ENCODE results near the gene ERBB2. TPM values are rescaled to one million over a fixed set of nuclear protein-coding genes. Genes with fewer than 3 reads are reported as not detected.
A peak's percentile ranks its signal among the peaks of the same experiment; 100 is the strongest.

Gene ERBB2
- total RNA-seq (2012; rRNA removed) (26.1 and 28.7 TPM in 2 replicates), polyA plus RNA-seq (2012; rRNA removed) (33.3 and 34.6 TPM in 2 replicates), Bru-seq, nascent RNA (percentile 60 among the genes with signal in this experiment), BruChase-seq, experiment 1, labeled RNA remaining after a 6-hour chase (percentile 72 among the genes with signal in this experiment), BruChase-seq, experiment 2, labeled RNA remaining after a 2-hour chase (percentile 66 among the genes with signal in this experiment)
- polyA plus RNA-seq (2012; cell fraction: cytosol; rRNA removed): 26.4 and 33.2 TPM in 2 replicates
- 34.2 and 69.9 TPM in 2 replicates for polyA plus RNA-seq (2012; cell fraction: nucleus; rRNA removed; ENCODE audit: low replicate concordance)
- long read RNA-seq, full-length matches to known transcripts: 9 of 37 reads
- long read RNA-seq, partial matches to known transcripts: 26 of 37 reads
- long read RNA-seq, other reads (novel, unspliced or antisense): 2 of 37 reads

DNA sequence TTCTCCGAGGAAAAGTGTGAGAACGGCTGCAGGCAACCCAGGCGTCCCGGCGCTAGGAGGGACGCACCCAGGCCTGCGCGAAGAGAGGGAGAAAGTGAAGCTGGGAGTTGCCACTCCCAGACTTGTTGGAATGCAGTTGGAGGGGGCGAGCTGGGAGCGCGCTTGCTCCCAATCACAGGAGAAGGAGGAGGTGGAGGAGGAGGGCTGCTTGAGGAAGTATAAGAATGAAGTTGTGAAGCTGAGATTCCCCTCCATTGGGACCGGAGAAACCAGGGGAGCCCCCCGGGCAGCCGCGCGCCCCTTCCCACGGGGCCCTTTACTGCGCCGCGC is at the start of gene ERBB2:
Gene ERBB2 (plus strand): TSS at position 247 of the 330 bp plus-strand sequence. CDS start 175 bp downstream, outside the sequence.
- Histone ChIP-seq H3K14ac (replicated peaks; ENCODE audit: low read depth, low read length) (peak within 1 kb of the TSS; percentile 68), H2BK15ac (ENCODE audit: low read depth, low read length) (no peak within 1 kb of the TSS), H4K20me1 (ENCODE audit: insufficient read depth, low read length) (peaks cover 35% of the 10 kb centered on the region), H3K4me3 (ENCODE audit: insufficient read depth, low read depth, low read length) (peak within 1 kb of the TSS; percentile 90), H2AFZ (replicated peaks; ENCODE audit: low read length, poor library complexity) (peak within 1 kb of the TSS; percentile 89), H3K4ac (ENCODE audit: low read depth, low read length) (peak within 1 kb of the TSS; percentile 83), H3K9me1 (ENCODE audit: insufficient read depth, low read length) (peaks cover 24% of the 10 kb centered on the region), H2BK120ac (ENCODE audit: low read depth, low read length) (no peak within 1 kb of the TSS; the same call in 1 of the 2 replicates), H3K23ac (ENCODE audit: low read depth, low read length) (peak within 1 kb of the TSS; percentile 96), H3K9ac (ENCODE audit: low read depth, low read length) (peak within 1 kb of the TSS; percentile 87), H3K18ac (ENCODE audit: low read depth, low read length) (peak within 1 kb of the TSS; percentile 70), H3K27ac (ENCODE audit: insufficient read depth, low read length) (peak within 1 kb of the TSS; percentile 46; the same call in 1 of the 2 replicates), H3K36me3 (ENCODE audit: control insufficient read depth, insufficient read depth, low read length) (no peaks in the 10 kb centered on the region), H3K4me1 (ENCODE audit: control insufficient read depth, insufficient read depth, low read length) (peaks cover 18% of the 10 kb centered on the region), H4K5ac (ENCODE audit: low read depth, low read length) (peak within 1 kb of the TSS; percentile 91), H3K27me3 (ENCODE audit: control insufficient read depth, insufficient read depth, low read length) (no peaks in the 10 kb centered on the region), H3K4me2 (ENCODE audit: low read depth, low read length) (peak within 1 kb of the TSS; percentile 99), H3K79me1 (ENCODE audit: low read depth in 1 of 2, low read length in 2 of 2) (peaks cover 0 to 49% of the 10 kb centered on the region in 2 experiments; a peak in 3 of 4 replicates), H2AK5ac (ENCODE audit: low read depth, low read length) (peak within 1 kb of the TSS; percentile 62), H2AK9ac (replicated peaks; ENCODE audit: low read depth, low read length, poor library complexity) (peak within 1 kb of the TSS; percentile 94), H2BK20ac (ENCODE audit: low read depth, low read length) (no peak within 1 kb of the TSS), H4K8ac (ENCODE audit: low read depth in 2 of 2, low read length in 2 of 2) (peak within 1 kb of the TSS; percentile 86 to 88), H3K9me3 (ENCODE audit: control insufficient read depth, insufficient read depth, low read length) (no peaks in the 10 kb centered on the region), H2BK5ac (ENCODE audit: low read depth, low read length, poor library complexity, severe bottlenecking) (peak within 1 kb of the TSS; percentile 30), H4K91ac (ENCODE audit: insufficient read depth, low read depth, low read length) (peak within 1 kb of the TSS; percentile 46), H3K56ac (ENCODE audit: extremely low read depth, insufficient read depth, low read length) (peak within 1 kb of the TSS; percentile 19; the same call in 1 of the 2 replicates)
- intact Hi-C loops (cut with micrococcal nuclease): no loop called here
- peak; percentile 99 for TF ChIP-seq MAZ (IDR thresholded peaks at IDR 0.05; ENCODE audit: borderline replicate concordance, low read depth, low read length)
- TF ChIP-seq, protein P1, sequence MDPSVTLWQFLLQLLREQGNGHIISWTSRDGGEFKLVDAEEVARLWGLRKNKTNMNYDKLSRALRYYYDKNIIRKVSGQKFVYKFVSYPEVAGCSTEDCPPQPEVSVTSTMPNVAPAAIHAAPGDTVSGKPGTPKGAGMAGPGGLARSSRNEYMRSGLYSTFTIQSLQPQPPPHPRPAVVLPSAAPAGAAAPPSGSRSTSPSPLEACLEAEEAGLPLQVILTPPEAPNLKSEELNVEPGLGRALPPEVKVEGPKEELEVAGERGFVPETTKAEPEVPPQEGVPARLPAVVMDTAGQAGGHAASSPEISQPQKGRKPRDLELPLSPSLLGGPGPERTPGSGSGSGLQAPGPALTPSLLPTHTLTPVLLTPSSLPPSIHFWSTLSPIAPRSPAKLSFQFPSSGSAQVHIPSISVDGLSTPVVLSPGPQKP (IDR thresholded peaks at IDR 0.05; ENCODE audit: borderline replicate concordance, low read depth, low read length): no peak
- in situ Hi-C loops (cut with MboI; ENCODE audit: low sequenced_read_pairs): no loop called here
- BruUV-seq (replicated peaks): no TSS peak
- 0% methylated on average over 2 of the region's 20 CpGs; no CpG with 5 or more reads in 1 of the 2 experiments for WGBS, 2 experiments (ENCODE audit: extremely low coverage in 2 of 2, insufficient read length in 1 of 2)
- ChIA-PET POLR2A (ENCODE audit: unreplicated experiment) (interaction anchor here (0.6 kb wide), 2 partner anchors 12 to 77 kb away, joined by 4 to 6 read pairs; partner anchors contain the start of gene PGAP3), CTCF (interaction anchor here (1.3 to 1.5 kb wide), 2 partner anchors 11 to 31 kb away, joined by 5 to 7 read pairs; partner anchors contain the start of gene PGAP3)
- DNase-seq: peak; percentile 73
- dilution Hi-C loops (cut with HindIII; ENCODE audit: low sequenced_read_pairs, unreplicated experiment): no loop called here
- ATAC-seq (ENCODE audit: low read depth): peak; percentile 92

Measured in IMR-90 (cell line).